Stimulated activated CD8-positive, alpha-beta memory T cell treated with anti-CD3 and anti-CD28 coated beads, Interleukin-12 subunit alpha, Interleukin-12 subunit beta, amount 100 ng/mL, for 1 hour (primary cell): ENCODE data around the gene ST6GALNAC6.

ENCODE experiments used
- DNase-seq: peaks from one replicate; pipeline ENCODE4 v3.0.0-alpha.2; 2020; ENCODE audit warnings: low read depth

The ST6GALNAC6 gene

DNA sequence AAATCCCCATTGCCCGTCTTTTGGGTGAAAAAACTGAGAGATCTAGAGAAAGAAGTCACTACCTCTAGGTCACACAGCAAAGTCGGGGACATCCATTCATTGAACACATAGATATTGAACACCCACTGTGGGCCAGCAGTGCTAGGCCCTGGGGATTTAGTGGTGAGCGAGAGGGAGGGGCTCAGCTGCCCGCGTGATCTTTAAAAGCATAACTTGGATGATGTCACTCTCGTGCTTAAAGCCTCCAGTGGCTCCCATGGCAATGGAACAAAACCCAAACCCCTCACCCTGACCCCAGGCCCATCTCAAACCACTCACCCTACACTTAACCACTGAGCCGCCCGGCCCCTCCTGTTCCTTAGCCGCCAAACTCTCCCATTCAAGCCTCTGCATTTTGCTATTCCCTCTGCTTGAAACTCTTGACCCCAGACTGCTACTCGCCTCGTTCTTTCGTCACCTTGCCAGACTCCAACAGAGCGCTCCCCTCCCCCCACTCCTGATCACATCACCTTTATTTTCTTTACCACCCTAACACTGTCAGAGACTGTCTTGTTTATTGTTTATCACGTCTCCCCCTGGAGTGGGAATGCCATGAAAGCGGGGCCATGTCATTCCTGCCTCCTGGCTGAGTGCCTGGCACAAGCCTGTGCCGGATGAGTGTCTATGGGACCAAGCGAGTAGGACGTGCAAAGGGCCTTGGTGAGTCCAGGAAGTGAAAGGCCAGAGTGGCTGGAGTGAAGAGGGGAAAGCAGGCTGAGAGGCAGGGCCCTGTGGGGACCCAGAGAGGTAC lies 31.9 kb upstream of the ST6GALNAC6 start:
- DNase-seq = no peak

DNA sequence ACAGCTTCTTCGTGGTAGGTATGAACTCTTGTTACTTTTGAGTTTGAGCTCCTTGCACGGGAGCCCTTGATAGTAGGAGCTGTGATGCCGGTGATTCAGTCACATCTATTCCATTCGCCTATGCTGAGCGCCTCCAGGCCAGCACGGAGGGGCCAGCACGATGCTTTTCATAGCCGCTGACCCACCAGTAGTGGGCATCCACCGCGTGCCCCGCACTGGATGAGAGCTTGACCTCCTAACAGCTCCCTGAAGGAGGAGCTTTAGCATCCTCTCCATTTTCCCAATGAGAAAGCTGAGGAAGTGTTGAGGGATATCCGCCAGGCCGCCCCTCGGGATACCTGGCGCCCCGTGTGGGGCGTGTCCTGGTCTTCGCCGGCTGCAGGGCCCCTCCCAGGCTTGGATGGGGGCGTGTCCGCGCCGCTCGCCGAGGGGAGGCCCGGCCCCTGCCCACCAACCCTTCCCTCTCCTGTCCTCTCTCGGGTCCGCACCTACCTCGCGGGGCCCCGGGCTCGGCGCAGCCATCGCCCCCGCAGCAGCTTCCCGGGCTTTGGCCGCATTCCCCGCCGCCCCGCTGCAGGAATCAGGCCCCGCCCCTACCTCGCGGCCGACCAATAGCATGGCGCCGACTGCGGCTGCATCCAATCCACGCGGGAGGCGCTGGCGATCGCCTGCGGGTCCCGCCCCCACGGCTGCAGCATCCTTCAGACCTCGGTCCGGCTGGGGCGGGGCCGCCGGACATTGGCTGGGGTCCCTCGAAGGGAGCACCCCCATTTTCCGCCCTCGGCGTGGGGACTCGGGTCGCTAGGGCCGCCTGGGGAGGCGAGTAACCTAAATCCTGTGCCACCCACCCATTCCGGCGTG lies 31.1 kb upstream of the ST6GALNAC6 start, which contains the start of gene PIP5KL1:
TSS of gene PIP5KL1 (minus strand) at position 547 of the 861 bp plus-strand sequence. CDS start at position 522, 25 bp downstream.
- DNase-seq = peak; percentile 37

DNA sequence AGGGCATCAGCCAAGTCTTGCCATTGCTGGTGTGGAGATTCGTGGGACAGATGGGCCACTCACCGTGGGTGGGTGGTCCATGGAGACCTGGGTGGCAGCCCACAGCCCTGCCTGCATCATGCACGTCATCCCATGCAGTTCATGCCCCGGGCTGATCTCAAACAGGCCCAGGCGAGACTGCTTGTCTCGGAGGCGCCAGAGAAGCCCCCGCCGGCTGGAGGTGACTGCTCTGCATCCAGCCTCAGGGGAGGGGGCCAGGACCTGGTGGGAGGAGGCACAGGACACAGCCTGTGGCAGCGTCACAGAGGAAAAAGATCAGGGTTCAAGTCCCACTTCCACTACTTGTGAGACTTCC lies 30.2 kb upstream of the ST6GALNAC6 start:
- DNase-seq = no peak

DNA sequence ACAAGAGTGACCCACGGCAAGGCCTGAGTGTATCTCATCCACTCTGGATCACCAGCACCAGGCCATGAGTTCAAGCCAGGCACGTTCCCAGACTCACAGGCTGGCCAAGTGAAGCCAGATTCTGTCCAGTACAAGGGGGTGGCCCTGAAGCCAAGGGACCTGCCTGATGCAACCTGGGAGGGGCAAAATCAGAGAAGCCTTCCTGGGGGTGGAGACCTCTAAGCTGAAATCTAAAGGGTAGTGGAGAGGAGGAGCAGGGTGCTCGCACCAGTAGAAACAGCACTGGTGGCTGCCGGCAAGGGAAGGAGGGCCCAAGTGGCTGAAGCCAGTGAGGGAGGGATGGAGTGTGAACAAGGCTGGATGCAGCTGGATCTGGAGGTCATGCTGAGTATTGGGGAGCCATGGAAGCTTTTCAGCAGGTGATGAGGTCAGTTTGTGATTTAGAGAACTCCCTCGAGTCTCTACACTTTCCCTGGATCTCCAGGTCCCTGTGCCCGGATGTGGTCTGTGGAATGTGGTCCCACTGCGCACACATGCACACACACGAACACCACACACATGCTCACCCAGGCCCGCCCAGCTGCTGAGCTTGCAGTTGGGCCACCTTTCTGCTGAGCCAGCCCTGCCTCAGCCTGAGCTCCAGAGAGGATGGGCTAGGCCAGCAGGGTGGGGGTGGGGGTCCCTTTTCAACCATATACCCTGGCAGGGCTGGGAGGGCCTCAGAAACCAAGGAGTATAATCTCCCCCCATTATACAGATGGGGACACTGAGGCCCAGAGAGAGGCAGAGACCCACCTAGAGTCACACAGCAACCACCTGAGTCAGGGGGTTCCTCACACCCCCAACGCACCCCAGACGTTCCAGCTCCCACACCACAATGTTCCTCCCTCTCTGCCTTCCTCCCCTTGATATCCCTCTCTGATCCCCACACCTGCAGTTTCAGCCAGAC lies 29.5 kb upstream of the ST6GALNAC6 start:
- DNase-seq = no peak

DNA sequence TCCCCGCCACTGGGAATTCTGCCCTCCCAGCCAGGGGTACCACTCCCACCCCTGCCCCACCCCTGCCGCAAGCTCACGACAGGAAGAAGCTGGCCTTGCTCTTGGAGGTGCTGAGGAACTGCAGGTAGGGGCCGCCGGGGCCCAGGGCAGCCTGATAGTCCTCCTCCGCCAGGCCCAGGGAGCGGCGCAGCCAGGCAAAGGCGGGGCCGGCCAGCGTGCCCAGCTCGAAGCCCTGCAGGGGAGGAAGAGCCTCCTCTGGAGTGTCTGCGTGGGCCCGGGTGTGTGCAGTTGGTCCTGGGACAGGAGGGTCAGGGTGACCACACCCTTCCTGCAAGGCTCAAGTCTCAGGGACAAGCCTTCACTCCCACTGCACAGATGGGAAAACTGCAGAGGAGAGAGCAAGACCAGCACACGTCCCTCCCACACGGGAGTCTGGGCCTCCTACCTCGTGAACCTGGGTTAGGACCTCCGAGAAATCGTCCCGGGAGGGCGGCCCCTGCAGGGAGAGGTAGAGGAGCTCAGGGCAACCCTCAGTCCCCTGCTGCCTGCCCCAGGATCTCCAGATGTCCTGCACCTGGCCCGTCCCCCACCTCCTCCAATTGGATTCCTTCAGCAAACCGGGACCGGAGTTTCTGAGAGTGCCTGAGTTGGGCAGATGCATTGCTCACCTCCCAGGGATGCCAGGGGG lies 28.7 kb upstream of the ST6GALNAC6 start:
- no peak for DNase-seq

DNA sequence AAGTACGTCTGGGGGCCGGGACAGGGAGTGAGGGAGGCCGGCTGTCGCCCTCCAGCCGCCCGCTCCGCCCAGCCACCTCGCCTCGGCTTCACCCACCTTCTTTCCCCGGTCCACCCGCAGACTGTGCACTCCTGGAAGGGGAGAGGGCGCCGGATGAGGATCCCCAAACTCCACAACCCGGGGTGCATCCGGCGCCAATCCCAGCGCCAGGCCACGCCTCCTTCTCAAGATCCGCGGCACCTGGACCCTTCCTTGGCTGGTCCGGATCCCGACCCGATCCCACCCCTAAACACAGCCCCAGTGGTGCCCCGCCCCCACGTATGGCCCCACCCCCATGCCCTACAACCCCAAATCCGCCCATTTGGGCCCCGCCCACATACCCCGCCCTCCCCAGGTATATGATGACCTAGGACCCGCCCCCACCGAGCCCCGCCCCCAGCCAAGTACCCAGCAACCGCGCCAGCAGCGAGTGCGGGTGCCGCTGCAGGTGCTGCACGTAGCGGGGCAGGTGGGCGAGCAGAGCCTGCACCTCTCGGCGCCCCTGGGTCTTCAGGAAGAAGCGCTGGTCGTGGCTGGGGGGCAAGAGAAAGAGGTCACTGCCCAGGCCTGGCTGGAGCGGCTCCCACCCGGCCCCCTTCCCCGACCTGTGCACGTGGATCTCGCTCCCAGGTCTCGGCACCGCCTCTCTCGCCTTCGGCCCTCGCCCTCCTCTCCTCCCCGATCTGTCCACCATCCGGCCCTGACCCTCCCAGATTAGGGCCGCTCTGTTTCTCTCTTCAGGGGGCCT lies 28.0 kb upstream of the ST6GALNAC6 start:
- peak; percentile 55 for DNase-seq

DNA sequence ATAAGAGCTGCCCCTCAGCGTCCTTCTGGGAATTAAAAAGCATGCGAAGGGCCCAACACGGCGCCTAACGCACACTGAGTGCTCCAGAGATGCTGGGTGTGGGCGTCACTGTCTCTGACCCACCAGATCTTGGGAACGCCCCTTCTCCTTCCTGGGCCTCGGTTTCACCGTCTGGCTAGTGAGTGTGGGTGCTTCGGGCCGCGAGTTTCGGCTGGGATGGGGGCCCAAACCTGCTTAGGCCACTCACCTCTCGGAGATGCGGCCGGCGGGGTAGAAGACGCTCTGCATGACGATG lies 27.4 kb upstream of the ST6GALNAC6 start:
- DNase-seq = no peak

DNA sequence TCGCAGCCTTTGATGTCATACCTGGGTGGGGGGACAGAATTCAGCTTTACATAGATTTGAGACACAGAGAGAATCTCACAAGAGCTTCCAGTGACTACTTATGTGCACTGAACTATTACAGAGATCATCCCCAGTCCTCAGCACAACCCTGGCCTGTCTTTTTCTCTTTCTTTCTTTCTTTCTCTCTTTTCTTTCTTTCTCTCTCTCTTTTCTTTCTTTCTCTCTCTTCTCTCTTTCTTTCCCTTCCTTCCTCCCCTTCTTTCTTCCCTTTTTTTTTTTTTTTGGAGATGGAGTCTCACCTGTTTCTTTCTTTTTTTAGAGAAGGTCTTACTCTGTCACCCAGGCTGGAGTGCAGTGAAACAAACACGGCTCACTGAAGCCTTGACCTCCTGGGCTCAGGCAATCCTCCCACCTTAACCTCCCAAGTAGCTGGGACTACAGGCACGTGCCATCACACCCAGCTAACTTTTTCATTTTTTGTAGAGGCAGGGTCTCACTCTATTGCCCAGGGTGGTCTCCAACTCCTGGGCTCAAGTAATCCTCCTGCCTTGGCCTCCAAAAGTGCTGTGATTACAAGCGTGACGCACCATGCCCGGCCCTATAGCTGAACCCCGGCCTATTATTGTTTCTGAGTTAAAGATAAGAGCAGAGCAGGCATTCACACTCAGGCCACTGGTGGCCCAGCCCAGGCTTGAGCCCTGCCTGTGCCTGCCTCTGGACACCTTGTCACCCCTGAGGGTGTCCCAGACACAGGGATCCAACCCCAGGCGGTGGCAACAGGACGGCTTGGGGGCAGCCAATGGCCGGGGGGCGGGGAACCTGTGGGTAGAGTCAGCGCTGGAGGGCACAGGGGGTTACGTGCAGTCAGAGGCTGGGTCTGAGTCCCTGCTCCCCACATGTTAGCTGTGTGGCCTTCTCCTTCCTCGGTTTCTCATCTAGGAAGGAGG lies 26.8 kb upstream of the ST6GALNAC6 start:
- DNase-seq = no peak

DNA sequence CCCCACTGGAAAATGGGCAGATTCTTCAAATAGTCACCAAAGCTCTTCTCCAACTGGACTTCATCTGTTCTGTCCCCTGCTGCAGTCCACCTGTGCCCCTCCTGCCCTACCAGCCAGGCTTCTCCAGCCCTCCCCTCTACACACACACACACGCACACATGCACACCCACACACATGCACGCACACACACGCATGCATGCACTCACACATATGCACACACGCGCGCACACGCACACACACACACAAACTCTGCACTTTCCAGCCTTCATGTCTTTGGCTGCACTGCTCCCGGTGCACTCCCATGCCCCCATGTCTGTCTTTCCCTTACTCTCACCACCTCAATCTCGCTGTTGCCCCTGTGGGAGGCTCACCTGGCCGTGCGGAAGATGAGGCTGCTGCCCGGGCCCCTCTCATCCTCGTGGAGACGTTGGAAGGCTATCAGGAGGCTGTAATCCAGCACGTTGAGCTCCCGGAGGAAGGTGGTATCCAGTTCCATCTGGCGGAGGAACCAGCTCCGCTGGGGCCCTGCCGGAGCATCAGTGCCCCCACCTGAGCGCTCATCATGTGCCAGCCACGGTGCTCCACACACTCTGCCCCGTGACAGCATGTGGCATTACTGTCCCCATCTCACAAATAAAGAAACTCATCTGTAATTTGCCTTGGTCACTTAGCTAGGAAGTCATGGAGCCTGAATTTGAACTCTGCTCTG lies 25.5 kb upstream of the ST6GALNAC6 start:
- no peak for DNase-seq

DNA sequence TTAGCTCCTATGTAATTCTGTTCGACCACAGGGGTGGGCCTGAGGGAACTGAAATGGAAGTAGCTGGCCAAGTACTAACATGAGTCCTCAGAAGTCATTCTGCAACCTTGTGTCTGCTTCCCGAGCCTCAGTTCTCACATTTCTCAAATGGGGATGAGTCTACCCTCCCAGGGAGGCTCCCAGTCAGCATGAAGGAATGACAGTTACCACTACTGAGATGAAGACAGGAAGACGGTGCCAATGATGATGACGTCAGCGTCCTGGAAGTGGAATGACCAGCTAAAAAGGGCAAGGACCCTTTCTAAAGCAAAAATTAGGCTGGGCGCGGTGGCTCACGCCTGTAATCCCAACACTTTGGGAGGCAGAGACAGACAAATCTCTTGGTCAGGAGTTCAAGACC lies 24.4 kb upstream of the ST6GALNAC6 start:
- no peak for DNase-seq

DNA sequence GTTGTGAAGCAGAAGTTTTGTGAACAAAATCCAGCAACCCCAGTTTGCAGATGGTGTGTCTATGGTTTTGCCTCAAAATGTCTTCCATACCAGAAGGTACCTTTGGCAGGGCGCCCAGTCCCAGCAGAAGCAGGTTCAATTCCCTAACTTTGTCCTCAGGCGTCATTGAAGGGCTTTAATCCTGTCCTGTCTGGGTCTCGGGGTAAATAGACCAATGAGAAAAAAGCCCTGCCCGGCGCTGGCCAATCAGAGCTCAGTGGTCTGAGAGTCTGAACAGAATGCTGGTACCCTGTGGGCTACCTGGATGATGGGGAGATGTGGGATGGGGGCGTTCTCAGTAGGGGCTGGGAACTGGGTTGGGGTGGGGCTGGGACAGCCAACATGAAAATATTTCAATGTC lies 23.6 kb upstream of the ST6GALNAC6 start:
- no peak for DNase-seq

DNA sequence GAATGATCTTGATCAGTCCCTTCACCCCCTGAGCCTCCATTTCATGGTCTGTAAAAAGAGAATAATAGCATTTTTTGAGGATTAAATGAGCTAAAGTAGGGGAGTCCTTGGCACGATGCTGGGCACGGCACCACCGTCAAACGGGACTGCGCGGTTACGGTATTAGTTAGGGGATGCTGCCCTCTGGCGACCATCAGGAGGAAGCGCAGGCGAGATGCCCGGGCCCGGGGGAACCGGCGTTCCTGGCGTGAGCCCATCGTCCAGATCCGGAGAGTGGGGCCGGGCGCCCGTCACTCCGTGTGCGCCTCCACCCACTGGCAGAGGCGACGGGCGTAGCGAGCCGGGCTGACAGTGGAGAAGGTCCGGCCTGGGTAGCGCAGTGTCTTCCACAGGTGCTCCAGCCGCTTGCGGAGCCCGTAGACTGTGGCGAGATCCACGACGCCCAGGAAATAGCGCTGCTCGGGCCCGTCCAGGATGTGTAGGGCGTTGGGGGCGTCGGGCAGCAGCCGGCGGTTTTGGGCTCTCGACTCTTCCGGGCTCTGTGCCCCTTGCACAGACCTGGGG lies 22.2 kb upstream of the ST6GALNAC6 start:
- peak; percentile 68 for DNase-seq

DNA sequence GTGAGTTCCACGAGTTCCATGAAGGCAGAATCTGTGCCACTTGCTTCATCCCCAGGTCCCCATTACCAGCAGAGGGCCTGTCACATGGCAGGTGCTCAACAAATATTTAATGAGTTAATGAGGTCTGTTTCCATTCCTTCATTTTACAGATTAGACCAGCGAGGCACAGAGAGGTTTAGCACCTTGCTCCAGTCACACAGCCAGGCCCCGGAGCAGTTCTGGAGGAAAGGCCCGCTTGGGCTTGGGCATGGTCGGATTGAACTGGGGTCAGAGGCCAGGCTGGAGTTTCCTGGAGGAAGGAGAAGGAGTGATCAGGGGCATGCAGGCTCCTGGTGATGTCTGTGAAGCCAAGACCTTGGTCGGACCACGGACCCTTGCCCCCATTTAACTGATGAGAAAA lies 21.4 kb upstream of the ST6GALNAC6 start:
- DNase-seq = no peak

DNA sequence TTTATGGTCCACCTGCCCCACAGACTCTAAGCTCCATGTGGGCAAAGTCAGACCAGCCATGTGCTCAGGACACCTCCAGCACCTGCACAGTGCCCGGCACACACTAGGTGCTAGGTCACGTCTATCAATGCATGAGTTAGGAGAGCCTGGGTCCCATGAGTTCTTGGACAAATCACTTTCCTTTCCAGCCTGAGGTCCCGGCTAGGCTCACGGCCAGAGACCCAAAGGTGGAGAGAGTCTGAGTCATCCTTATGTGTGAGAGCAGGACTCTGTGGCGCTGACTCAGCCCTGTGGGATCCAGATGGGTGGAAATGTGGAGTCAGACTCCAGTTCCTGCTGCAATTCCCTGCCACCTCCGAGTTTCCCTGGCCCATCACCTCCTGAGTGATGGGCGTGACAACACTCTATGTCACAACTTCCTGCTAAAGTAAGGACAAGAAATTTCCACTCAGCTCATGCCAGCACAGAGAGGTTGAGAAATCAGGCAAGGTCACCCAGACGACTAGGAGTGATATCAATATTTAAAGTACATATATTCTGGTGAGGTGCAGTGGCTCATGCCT lies 19.9 kb upstream of the ST6GALNAC6 start:
- DNase-seq = no peak

DNA sequence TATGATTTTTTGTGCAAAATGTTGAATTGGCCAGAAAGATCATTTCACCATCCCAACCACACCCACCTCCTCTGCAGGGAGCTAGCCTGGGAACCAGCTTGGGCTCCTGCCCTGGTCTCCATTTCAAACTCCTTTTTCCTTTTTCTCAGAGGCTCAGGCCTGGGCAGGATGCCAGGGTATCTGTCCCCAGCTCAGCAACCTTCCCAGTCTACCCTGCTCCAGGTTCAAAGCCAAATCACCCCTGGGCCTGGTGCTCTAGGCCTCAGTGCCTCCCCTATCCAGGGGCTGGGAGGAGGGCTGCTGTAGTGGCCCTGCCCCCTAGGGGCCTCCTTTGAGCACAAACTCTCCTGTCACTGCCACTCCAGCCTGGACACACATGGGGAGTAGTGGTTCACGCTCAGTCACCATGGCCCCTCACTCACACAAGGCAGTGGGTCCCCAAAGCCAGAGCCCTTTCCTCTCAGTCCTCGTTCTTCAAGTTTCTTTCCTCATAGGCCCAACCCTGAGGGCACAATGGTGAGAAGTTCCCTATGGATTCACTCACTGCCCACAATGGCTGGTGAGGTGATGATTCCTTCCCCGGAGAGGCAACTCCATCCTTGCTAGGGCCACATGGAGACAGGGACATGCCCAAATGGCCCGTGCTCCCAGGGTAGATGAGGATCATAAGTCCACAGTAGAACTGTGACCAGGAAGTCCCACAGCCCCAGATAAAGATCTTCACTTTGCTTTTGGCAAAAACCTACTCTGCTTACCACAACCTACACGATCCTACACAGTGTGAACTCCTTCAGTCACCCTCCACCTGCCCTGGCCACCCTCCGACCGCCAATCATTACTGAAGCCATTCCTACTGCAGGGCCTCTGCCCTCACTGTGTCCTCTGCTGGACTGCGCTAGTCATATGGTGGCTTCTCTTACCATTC lies 19.0 kb upstream of the ST6GALNAC6 start:
- no peak for DNase-seq

DNA sequence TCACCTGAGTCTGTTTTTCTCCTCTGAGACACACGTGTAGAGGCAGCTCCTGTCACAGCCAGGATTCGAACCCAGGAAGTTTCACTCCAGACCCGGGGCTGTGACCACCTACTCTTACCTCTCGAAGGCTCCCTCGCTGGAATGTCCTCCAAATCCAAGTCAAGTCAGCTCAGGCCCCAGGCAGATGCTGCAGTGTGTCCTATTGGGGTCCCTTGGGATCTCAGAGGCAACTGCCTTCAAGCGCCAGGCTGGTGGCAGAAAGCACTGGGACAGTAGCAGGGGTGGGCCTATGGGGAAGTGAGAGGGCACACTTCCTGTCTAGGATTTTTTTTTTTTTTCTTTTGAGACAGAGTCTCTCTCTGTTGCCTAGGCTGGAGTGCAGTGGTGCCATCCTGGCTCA lies 18.2 kb upstream of the ST6GALNAC6 start:
- no peak for DNase-seq
